Dendritic cell treated with granulocyte-macrophage colony-stimulating factor and Interleukin-4, amounts not matched to agents 40 ng/mL and 50 ng/mL, for 4 days (primary cell): Measurements from ENCODE around the gene BSPH1.
"Not testable (repeated sequence)": the region's sequence is repeated elsewhere in the genome, so short reads cannot be mapped to it uniquely, and the experiment has no call there.

ENCODE experiments used
- H3K27ac Mint-ChIP-seq: one replicate; pipeline ENCODE4 v1.8.0; 2022; ENCODE audit warnings: mild to moderate bottlenecking, mixed read lengths
- H3K27me3 Mint-ChIP-seq: one replicate; pipeline ENCODE4 v1.8.0; 2022; ENCODE audit warnings: mild to moderate bottlenecking, mixed read lengths
- H3K36me3 Mint-ChIP-seq: one replicate; pipeline ENCODE4 v1.8.0; 2022; ENCODE audit warnings: low read depth, mixed read lengths
- H3K4me1 Mint-ChIP-seq: one replicate; pipeline ENCODE4 v1.8.0; 2022; ENCODE audit warnings: low read depth, mixed read lengths
- H3K4me3 Mint-ChIP-seq: one replicate; pipeline ENCODE4 v1.8.0; 2022; ENCODE audit warnings: mild to moderate bottlenecking, moderate library complexity, mixed read lengths
- H3K9me3 Mint-ChIP-seq: one replicate; pipeline ENCODE4 v1.8.0; 2022; ENCODE audit warnings: mixed read lengths
- intact Hi-C: fragments of 100-400 bp; cut with micrococcal nuclease; formaldehyde crosslinking; loops from one replicate; pipeline ENCODE4 v1.15.0; 2022

Gene BSPH1

DNA sequence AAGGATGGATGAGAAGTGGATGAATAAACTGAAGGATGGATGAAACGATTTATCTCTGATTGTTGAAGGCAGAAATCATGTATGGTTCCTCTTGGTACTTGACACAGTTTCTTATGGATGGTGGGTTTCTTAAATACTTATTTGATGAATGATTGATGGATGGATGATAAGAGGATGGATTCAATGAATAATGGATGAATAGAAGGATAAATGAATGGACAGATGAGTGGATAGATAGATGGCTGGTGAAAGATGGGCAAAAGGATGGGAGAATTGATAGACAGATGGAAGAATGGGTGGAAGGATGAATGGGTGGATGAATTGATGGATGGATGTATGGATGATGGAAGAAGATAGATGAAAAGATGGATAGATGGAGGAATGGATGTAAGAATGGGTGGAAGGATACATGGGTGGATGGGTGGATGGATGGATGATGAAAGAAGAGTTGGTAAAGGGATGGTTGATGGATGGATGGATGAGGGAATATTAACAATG lies 4.3 kb upstream of the BSPH1 start:
- Mint-ChIP-seq H3K27me3 (peaks cover 8% of the 10 kb centered on the region), H3K4me3 (no peak overlapping the region), H3K4me1 (no peaks in the 10 kb centered on the region), H3K27ac (no peak overlapping the region), H3K36me3 (no peaks in the 10 kb centered on the region), H3K9me3 (no peaks in the 10 kb centered on the region)
- intact Hi-C loops, result no loop called here

DNA sequence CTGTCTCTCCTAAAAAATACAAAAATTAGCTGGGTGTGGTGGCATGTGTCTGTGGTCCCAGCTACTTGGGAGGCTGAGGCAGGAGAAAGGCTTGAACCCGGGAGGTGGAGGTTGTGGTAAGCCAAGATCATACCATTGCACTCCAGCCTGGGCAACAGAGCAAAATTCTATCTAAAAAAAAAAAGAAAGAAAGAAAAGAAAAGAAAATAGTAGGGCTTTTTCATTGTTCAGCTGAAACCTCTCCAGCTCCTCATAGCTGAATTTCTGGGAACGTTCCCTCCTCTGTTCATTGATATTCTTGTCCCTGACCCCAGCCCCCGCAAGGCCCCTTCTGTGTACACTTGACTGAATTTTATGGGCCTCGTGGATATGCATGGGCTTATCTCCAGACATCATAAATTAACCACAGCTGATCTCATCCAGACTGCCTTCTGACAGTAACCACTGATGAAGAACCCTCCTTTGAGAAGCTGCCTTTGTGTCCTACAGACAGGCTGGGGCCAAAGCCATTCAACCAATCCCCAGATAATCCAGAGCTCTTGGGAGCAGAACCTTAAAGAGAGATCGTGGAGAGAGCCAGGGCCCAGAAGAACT lies 2.3 kb upstream of the BSPH1 start, which contains the start of gene ELSPBP1:
Gene ELSPBP1 (plus strand): TSS at position 424 of the 594 bp plus-strand sequence. CDS start 14,036 bp downstream, outside the sequence.
- H3K27me3 Mint-ChIP-seq, result peaks cover 11% of the 10 kb centered on the region

DNA sequence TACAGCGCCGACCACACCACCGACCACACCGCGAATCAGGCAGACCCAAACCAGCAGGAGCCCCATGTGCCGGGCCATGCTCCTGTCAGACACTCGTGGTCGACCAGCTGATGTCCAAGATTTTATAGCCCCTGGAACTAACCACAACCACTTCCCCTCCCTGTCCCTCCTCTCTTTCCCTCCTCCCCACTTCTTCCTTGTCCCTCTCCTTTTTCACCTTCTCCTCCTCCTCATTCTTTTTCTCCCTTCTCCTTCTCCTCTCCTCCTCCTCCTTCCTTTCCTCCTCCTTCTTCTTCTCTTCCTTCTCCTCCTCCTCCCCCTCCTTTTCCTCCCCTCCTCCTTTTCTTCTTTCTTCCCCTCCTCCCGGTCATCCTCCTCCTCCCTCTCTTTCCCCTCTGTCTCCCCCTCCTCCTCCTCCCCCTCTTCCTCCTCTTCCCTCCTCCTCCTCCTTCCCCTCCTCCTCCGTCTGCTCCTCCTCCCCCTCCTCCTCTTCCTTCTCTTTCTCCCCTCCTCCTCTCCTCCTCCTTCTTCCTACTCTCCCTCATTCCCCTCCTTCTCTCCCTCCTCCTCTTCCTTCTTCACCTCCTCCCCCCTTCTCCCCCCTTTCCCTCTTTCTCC lies 670 bp downstream of the BSPH1 start:
- H3K9me3 Mint-ChIP-seq, result no peaks in the 10 kb centered on the region
- intact Hi-C loops, result no loop called here
- no peak overlapping the region for H3K4me3 Mint-ChIP-seq
- H3K4me1 Mint-ChIP-seq, result no peaks in the 10 kb centered on the region
- peaks cover 12% of the 10 kb centered on the region for H3K27me3 Mint-ChIP-seq
- H3K36me3 Mint-ChIP-seq, result no peaks in the 10 kb centered on the region
- no peak overlapping the region for H3K27ac Mint-ChIP-seq

More for the DNA sequence above, 2.3 kb upstream of the BSPH1 start, which contains the start of gene ELSPBP1:
- no peaks in the 10 kb centered on the region for H3K36me3 Mint-ChIP-seq
- H3K9me3 Mint-ChIP-seq, result no peaks in the 10 kb centered on the region
- no peak within 1 kb of the TSS for H3K27ac Mint-ChIP-seq
- no peaks in the 10 kb centered on the region for H3K4me1 Mint-ChIP-seq
- no peak within 1 kb of the TSS for H3K4me3 Mint-ChIP-seq
- intact Hi-C loops, result no loop called here

- no peak overlapping the region for H3K4me3 Mint-ChIP-seq
- intact Hi-C loops, result no loop called here
- H3K4me1 Mint-ChIP-seq, result no peaks in the 10 kb centered on the region
- no peak overlapping the region for H3K27ac Mint-ChIP-seq
- no peaks in the 10 kb centered on the region for H3K9me3 Mint-ChIP-seq
- H3K27me3 Mint-ChIP-seq, result peaks cover 11% of the 10 kb centered on the region
- H3K36me3 Mint-ChIP-seq, result no peaks in the 10 kb centered on the region
These were observed 18.4 kb downstream of the BSPH1 start for GRCh38 chr19:47973529-47973928.

- H3K4me3 Mint-ChIP-seq, H3K9me3 Mint-ChIP-seq, H3K36me3 Mint-ChIP-seq, intact Hi-C loops, H3K27me3 Mint-ChIP-seq, H3K4me1 Mint-ChIP-seq, H3K27ac Mint-ChIP-seq: not testable (repeated sequence)
These were observed 36.0 kb downstream of the BSPH1 start for GRCh38 chr19:47955936-47956335.

GRCh38 chr19:47952132-47952531 lies 39.8 kb downstream of the BSPH1 start:
- H3K27ac Mint-ChIP-seq, H3K36me3 Mint-ChIP-seq, intact Hi-C loops, H3K4me3 Mint-ChIP-seq, H3K9me3 Mint-ChIP-seq, H3K27me3 Mint-ChIP-seq, H3K4me1 Mint-ChIP-seq: not testable (repeated sequence)

DNA sequence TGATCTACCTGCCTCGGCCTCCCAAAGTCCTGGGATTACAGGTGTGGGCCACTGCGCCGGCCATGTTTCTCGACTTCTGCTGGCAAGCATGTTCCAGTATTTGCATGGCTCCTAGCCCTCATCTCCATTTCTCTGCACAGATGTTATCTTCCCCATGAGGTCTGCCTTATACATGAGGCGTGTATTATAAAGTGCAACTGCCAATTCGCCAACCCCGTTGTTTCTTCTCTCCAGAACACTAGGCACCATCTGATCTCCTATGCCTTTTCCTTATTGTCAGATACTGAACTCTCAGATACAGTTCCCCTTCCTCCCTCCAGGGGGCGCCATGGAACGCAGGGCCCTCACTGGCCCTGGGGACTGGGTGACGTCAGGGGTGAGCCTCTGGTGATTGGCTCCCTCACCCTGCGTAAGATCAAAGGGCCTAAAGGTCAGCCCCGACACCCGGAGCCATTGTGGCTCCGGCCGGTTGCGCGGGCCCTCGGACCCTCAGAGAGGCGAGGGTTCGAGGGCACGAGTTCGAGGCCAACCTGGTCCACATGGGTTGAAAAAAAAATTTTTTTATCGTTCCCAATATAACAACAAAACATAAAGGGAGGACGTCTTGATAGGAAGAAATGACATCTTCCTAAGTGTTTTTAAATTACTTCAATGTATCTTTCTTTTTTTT lies 42.0 kb downstream of the BSPH1 start:
- H3K4me1 Mint-ChIP-seq, H3K9me3 Mint-ChIP-seq, intact Hi-C loops, H3K36me3 Mint-ChIP-seq, H3K27ac Mint-ChIP-seq, H3K27me3 Mint-ChIP-seq, H3K4me3 Mint-ChIP-seq: not testable (repeated sequence)

DNA sequence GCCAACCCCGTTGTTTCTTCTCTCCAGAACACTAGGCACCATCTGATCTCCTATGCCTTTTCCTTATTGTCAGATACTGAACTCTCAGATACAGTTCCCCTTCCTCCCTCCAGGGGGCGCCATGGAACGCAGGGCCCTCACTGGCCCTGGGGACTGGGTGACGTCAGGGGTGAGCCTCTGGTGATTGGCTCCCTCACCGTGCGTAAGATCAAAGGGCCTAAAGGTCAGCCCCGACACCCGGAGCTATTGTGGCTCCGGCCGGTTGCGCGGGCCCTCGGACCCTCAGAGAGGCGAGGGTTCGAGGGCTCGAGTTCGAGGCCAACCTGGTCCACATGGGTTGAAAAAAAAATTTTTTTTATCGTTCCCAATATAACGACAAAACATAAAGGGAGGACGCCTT lies 63.4 kb downstream of the BSPH1 start:
- intact Hi-C loops, H3K36me3 Mint-ChIP-seq, H3K27me3 Mint-ChIP-seq, H3K9me3 Mint-ChIP-seq, H3K4me3 Mint-ChIP-seq, H3K27ac Mint-ChIP-seq, H3K4me1 Mint-ChIP-seq: not testable (repeated sequence)

DNA sequence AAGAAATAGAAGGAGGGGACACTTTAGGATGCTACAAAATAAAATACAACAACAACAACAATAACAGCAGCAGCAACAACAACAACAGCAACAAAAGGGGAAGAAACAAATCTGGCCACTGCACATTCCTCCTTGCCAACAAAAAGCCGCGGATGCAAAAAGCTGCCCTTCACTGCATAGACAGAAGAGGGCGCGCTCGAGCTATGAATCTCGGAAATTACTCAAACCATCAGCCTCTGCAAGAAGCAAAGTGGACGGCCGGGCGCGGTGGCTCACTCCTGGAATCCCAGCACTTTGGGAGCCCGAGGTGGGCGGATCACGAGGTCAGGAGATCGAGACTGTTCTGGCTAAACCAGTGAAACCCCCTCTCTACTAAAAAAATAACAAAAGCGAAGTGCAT lies 71.9 kb downstream of the BSPH1 start:
- H3K36me3 Mint-ChIP-seq, H3K9me3 Mint-ChIP-seq, intact Hi-C loops, H3K27ac Mint-ChIP-seq, H3K4me1 Mint-ChIP-seq, H3K27me3 Mint-ChIP-seq, H3K4me3 Mint-ChIP-seq: not testable (repeated sequence)
